Liver (tissue), 3 donors: Measurements from ENCODE around the gene UFM1.

Experiments used
- CTCF ChIP-seq: fragments of 150-350 bp; IDR thresholded peaks from 2 replicates; pipeline ENCODE4 v1.5.1; 2017; ENCODE audit warnings: improper control_type of control experiment, low read depth, low read length; ENCODE audit not compliant: missing input control
- GABPA ChIP-seq, 2 donors: IDR thresholded peaks in 1 of 2; conservative IDR thresholded peaks in 1 of 2; 2 replicates each; pipeline ENCODE4 v1.6.1; 2016; ENCODE audit warnings: antibody characterized with exemption in 2 of 2, mild to moderate bottlenecking in 1 of 2, moderate library complexity in 1 of 2
- MAX ChIP-seq: IDR thresholded peaks from 2 replicates; pipeline ENCODE4 v1.6.1; 2016; ENCODE audit warnings: antibody characterized with exemption
- RAD21 ChIP-seq, 2 donors: IDR thresholded peaks; 2 replicates each; pipeline ENCODE4 v1.6.1; 2016; ENCODE audit warnings: antibody characterized with exemption in 2 of 2, mild to moderate bottlenecking in 2 of 2
- ZBTB33 ChIP-seq: IDR thresholded peaks from 2 replicates; pipeline ENCODE4 v1.6.1; 2016; ENCODE audit warnings: antibody characterized with exemption
- donor health status: healthy.
- donor health status: healthy.

- TF ChIP-seq CTCF (no peak), ZBTB33 (no peak), RAD21 (IDR thresholded peaks at IDR 0.05) (no peak), MAX (no peak), GABPA (IDR thresholded peaks at IDR 0.05 in 1 of 2, conservative IDR thresholded peaks at IDR 0.05 in 1 of 2) (no peak)
Measured at GRCh38 chr13:38309397-38309796, 40.3 kb upstream of the UFM1 start.
